Mesenchymal stem cell (in vitro differentiated cells and primary cell): ENCODE data around the gene SEMA3B.

Experiments
- DNase-seq: peaks from one replicate; pipeline ENCODE4 v3.0.0-alpha.2; 2013
- H2AFZ ChIP-seq: one replicate; pipeline ENCODE4 v1.6.1; 2013; ENCODE audit warnings: low read depth, mild to moderate bottlenecking, control low read depth, inconsistent platforms, low read length, moderate library complexity
- H2AK5ac ChIP-seq: 2 replicates; pipeline ENCODE4 v1.6.1; 2013; ENCODE audit warnings: low read length, moderate library complexity, mild to moderate bottlenecking, inconsistent platforms; ENCODE audit not compliant: severe bottlenecking
- H2BK120ac ChIP-seq: one replicate; pipeline ENCODE4 v1.6.1; 2013; ENCODE audit warnings: low read depth, mild to moderate bottlenecking, inconsistent platforms, low read length, moderate library complexity
- H2BK12ac ChIP-seq, 2 experiments: one replicate each; pipeline ENCODE4 v1.6.1; 2013; ENCODE audit warnings: inconsistent platforms in 2 of 2, low read length in 2 of 2, mild to moderate bottlenecking in 2 of 2, moderate library complexity in 2 of 2, control low read depth in 1 of 2
- H2BK15ac ChIP-seq: one replicate; pipeline ENCODE4 v1.6.1; 2013; ENCODE audit warnings: mild to moderate bottlenecking, low read depth, inconsistent platforms; ENCODE audit not compliant: poor library complexity, severe bottlenecking
- H2BK5ac ChIP-seq: 2 replicates; pipeline ENCODE4 v1.6.1; 2013; ENCODE audit warnings: low read depth, mild to moderate bottlenecking, low read length, control low read depth, inconsistent platforms; ENCODE audit not compliant: poor library complexity, severe bottlenecking
- H3K14ac ChIP-seq, 2 experiments: one replicate each; pipeline ENCODE4 v1.6.1; 2013; ENCODE audit warnings: inconsistent platforms in 2 of 2, low read length in 2 of 2, control low read depth in 1 of 2, mild to moderate bottlenecking in 1 of 2, moderate library complexity in 1 of 2
- H3K18ac ChIP-seq, 2 experiments: one replicate each; pipeline ENCODE4 v1.6.1; 2013; ENCODE audit warnings: inconsistent platforms in 2 of 2, low read length in 2 of 2, control low read depth in 1 of 2, low read depth in 1 of 2, mild to moderate bottlenecking in 1 of 2
- H3K23ac ChIP-seq, 2 experiments: one replicate each; pipeline ENCODE4 v1.6.1; 2013; ENCODE audit warnings: inconsistent platforms in 2 of 2, low read length in 2 of 2, mild to moderate bottlenecking in 2 of 2, moderate library complexity in 2 of 2, control low read depth in 1 of 2
- H3K27ac ChIP-seq: 2 replicates; pipeline ENCODE4 v1.5.1; 2013; ENCODE audit warnings: mild to moderate bottlenecking, moderate library complexity, low read length, control low read depth, inconsistent platforms; ENCODE audit not compliant: poor library complexity, severe bottlenecking
- H3K27me3 ChIP-seq, 2 experiments: 2 replicates each; pipeline versions ENCODE4 v1.6.1 to v1.7.0; 2013; ENCODE audit warnings: low read length in 2 of 2, mild to moderate bottlenecking in 2 of 2, moderate library complexity in 2 of 2, control low read depth in 1 of 2, inconsistent platforms in 1 of 2; ENCODE audit not compliant: control insufficient read depth in 1 of 2, insufficient read depth in 1 of 2
- H3K36me3 ChIP-seq, 2 experiments: 2 replicates each; pipeline versions ENCODE4 v1.6.1 to v1.7.0; 2013; ENCODE audit warnings: low read length in 2 of 2, control low read depth in 1 of 2, inconsistent platforms in 1 of 2, low read depth in 1 of 2, mild to moderate bottlenecking in 1 of 2; ENCODE audit not compliant: insufficient read depth in 2 of 2, control insufficient read depth in 1 of 2
- H3K4ac ChIP-seq, 2 experiments: one replicate each; pipeline ENCODE4 v1.6.1; 2013; ENCODE audit warnings: inconsistent platforms in 2 of 2, low read length in 2 of 2, mild to moderate bottlenecking in 2 of 2, moderate library complexity in 2 of 2, control low read depth in 1 of 2, low read depth in 1 of 2
- H3K4me1 ChIP-seq: 2 replicates; pipeline ENCODE4 v1.6.1; 2013; ENCODE audit warnings: low read depth, low read length, control low read depth; ENCODE audit not compliant: control insufficient read depth, insufficient read depth
- H3K4me2 ChIP-seq: 2 replicates; pipeline ENCODE4 v1.6.1; 2013; ENCODE audit warnings: low read length, mild to moderate bottlenecking, inconsistent platforms; ENCODE audit not compliant: poor library complexity, severe bottlenecking
- H3K4me3 ChIP-seq, 2 experiments: 2 replicates each; pipeline versions ENCODE4 v1.5.1 to v1.7.0; 2013; ENCODE audit warnings: low read length in 2 of 2, mild to moderate bottlenecking in 2 of 2, control low read depth in 1 of 2, low read depth in 1 of 2; ENCODE audit not compliant: insufficient read depth in 1 of 2
- H3K79me1 ChIP-seq: replicated peaks from 2 replicates; pipeline ENCODE4 v1.6.1; 2013; ENCODE audit warnings: mild to moderate bottlenecking, control low read depth, low read length, inconsistent platforms; ENCODE audit not compliant: poor library complexity, severe bottlenecking
- H3K9ac ChIP-seq: 2 replicates; pipeline ENCODE4 v1.7.0; 2013; ENCODE audit warnings: mild to moderate bottlenecking, low read length, moderate library complexity
- H3K9me3 ChIP-seq: 2 replicates; pipeline ENCODE4 v1.7.0; 2013; ENCODE audit warnings: mild to moderate bottlenecking, low read length; ENCODE audit not compliant: control insufficient read depth
- H4K8ac ChIP-seq: one replicate; pipeline ENCODE4 v1.6.1; 2013; ENCODE audit warnings: inconsistent platforms, mild to moderate bottlenecking, low read length, moderate library complexity
- H4K91ac ChIP-seq: one replicate; pipeline ENCODE4 v1.6.1; 2013; ENCODE audit warnings: mild to moderate bottlenecking, low read length, inconsistent platforms
- WGBS: methylation state at CpG from one replicate; pipeline ENCODE4 v1.1.7; 2013; ENCODE audit warnings: mixed read lengths; 5-methylcytosine and 5-hydroxymethylcytosine counted together

SEMA3B gene

DNA sequence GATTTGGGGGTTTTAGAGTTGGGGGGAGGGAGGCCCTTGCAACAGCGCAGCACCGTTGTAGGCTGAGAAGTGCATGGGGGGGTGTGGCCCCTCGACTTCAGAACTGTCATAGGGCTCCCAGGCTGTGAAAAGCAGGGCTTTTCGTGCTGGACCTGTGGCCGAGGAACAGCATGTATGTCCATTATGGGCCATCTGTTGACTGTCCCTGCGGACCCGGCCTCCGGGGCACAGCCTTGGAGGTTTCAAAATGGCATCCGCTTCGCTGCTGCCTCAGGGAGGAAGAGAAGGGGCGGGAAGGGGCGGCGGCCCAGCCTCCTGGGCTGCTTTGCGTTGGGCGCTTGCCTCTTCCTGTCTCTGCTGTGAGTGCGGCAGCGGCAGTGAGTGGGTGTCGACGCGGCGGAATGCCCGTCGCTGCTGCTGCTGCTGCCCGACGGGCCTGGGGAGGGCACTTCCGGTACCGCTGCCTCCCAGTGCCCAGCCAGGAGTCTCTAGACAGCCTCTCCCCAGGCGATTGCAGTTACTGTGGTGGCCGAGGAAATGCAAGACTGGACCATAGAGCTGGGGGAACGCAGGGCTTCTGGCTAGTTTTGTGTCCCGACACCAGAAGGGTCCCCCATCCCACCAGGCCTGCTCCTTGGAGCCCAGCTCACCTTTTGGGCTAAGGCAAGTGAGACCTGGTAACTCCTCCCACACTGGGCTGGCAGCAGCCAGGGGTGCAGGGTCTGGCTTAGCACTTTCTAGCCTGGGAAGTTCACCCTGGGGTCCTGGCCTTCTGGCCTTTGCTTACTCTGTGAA, 31.0 kb upstream of the SEMA3B start:
- 2% methylated on average over 31 of the region's 31 CpGs for WGBS
- Histone ChIP-seq H4K91ac (peak overlapping the region; percentile 66), H3K79me1 (peaks cover 6% of the 10 kb centered on the region), H3K36me3 (peaks cover 18 to 36% of the 10 kb centered on the region in 2 experiments), H3K4ac (peak overlapping the region; percentile 83 to 95), H2BK120ac (peak overlapping the region; percentile 69), H3K23ac (peak overlapping the region in 1 of 2 experiments; percentile 96), H3K4me1 (peaks cover 48% of the 10 kb centered on the region), H3K27ac (peak overlapping the region; percentile 92), H2BK12ac (peak overlapping the region in 1 of 2 experiments; percentile 6), H4K8ac (peak overlapping the region; percentile 91), H3K27me3 (no peaks in the 10 kb centered on the region), H2AK5ac (peak overlapping the region; percentile 42), H3K9me3 (no peaks in the 10 kb centered on the region), H2AFZ (no peak overlapping the region), H3K4me3 (peak overlapping the region; percentile 88 to 100), H3K14ac (peak overlapping the region in 1 of 2 experiments; percentile 98), H3K9ac (peak overlapping the region; percentile 96), H3K4me2 (peak overlapping the region; percentile 95), H2BK5ac (peak overlapping the region; percentile 74), H3K18ac (peak overlapping the region; percentile 92 to 97), H2BK15ac (no peak overlapping the region)
- DNase-seq = peak; percentile 88

DNA sequence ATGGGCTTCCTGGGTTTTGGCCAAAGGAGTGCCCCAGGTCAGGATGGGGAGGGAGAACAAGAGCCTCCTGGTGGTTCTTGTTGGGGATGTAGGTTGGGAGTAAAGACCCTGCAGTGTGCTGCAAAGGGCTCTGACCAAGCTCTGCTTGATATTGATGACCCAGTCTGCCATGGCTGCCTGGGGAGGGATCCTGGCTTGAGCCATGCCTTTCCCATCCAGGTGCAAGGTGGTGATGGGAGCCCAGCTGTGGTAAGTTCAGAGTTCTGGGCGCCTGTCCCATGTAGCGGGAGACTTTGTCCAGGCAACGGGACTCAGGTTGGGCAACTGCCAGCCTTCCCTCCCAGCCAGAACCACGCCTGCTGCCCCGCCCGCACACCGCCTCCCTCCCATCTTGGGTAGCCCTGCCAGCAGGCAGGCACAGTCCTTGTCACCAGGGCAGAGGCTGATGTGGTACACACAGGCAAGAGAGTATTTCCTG, 30.4 kb upstream of the SEMA3B start:
- WGBS = 91% methylated on average over 7 of the region's 7 CpGs
- Histone ChIP-seq H3K36me3 (peaks cover 21 to 38% of the 10 kb centered on the region in 2 experiments), H3K27me3 (no peaks in the 10 kb centered on the region), H3K4ac (peak overlapping the region in 1 of 2 experiments; percentile 95), H3K4me3 (peak overlapping the region; percentile 88 to 100), H4K8ac (peak overlapping the region; percentile 73), H3K4me1 (peaks cover 54% of the 10 kb centered on the region), H2BK5ac (no peak overlapping the region), H3K9ac (peak overlapping the region; percentile 96), H2BK120ac (peak overlapping the region; percentile 69), H3K27ac (peak overlapping the region; percentile 72), H2BK12ac (peak overlapping the region; percentile 6 to 37), H2BK15ac (no peak overlapping the region), H3K79me1 (peaks cover 6% of the 10 kb centered on the region), H2AFZ (no peak overlapping the region), H3K14ac (peak overlapping the region in 1 of 2 experiments; percentile 91), H3K18ac (peak overlapping the region; percentile 68 to 79), H3K4me2 (peak overlapping the region; percentile 63), H2AK5ac (peak overlapping the region; percentile 7), H3K9me3 (no peaks in the 10 kb centered on the region), H4K91ac (peak overlapping the region; percentile 64), H3K23ac (no peak overlapping the region)
- DNase-seq = no peak

DNA sequence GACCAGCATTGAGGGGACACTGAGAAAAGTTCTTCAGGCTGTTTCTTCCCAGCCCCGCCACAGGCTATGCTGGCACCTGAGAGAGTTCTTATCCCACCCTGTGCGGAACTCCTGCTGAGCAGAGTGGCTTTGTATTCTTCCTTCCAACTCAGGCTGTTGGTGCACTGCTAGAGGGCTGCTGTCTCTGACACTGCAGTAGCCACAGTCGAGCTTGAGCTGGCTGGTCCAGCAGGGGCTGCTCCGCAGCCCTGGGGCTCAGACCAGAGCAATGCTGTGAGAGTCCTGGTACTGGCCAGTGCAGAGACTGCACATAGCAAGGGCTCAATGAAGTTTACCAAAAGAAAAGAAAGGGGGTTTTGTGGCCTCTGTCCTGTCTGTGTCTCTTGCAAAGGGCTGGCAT, 29.3 kb upstream of the SEMA3B start:
- Histone ChIP-seq H2BK15ac (peak overlapping the region; percentile 21), H3K36me3 (peaks cover 29 to 45% of the 10 kb centered on the region in 2 experiments), H3K4ac (no peak overlapping the region), H2AFZ (no peak overlapping the region), H2BK120ac (no peak overlapping the region), H4K8ac (no peak overlapping the region), H2AK5ac (no peak overlapping the region), H3K27me3 (no peaks in the 10 kb centered on the region), H3K4me2 (no peak overlapping the region), H3K18ac (no peak overlapping the region), H4K91ac (no peak overlapping the region), H3K14ac (no peak overlapping the region), H3K79me1 (peaks cover 4% of the 10 kb centered on the region), H3K4me3 (no peak overlapping the region), H2BK12ac (no peak overlapping the region), H3K9me3 (no peaks in the 10 kb centered on the region), H3K9ac (peak overlapping the region; percentile 96), H2BK5ac (no peak overlapping the region), H3K23ac (no peak overlapping the region), H3K27ac (no peak overlapping the region), H3K4me1 (peaks cover 58% of the 10 kb centered on the region)
- 83% methylated on average over 4 of the region's 4 CpGs for WGBS
- DNase-seq = no peak

DNA sequence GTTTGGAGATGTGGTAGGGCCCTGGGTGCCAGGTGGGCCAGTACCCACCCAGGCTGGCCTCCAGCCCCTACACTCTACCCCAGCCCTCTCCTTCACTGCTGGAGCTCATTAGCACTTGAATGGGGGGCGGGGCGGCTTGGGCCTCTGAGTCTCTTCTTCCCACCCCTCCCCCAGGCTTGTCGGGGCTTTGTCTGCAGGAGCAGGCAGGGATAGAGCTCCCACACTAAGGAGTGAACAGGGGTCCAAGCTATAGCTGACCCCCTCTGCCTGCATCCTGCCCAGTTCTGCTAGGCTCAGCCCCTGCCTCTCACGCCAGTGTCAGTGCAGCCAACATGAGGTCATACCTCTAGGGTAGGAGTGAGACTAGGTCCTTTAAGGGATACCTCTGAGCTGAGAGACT, 27.8 kb upstream of the SEMA3B start:
- WGBS = 56% methylated on average over 4 of the region's 4 CpGs
- Histone ChIP-seq H4K91ac (no peak overlapping the region), H2BK120ac (no peak overlapping the region), H3K23ac (no peak overlapping the region), H2BK12ac (peak overlapping the region in 1 of 2 experiments; percentile 39), H3K4ac (peak overlapping the region in 1 of 2 experiments; percentile 10), H3K36me3 (peaks cover 33 to 55% of the 10 kb centered on the region in 2 experiments), H2AFZ (no peak overlapping the region), H2AK5ac (no peak overlapping the region), H3K27ac (no peak overlapping the region), H2BK15ac (no peak overlapping the region), H3K9me3 (no peaks in the 10 kb centered on the region), H3K27me3 (no peaks in the 10 kb centered on the region), H3K18ac (peak overlapping the region in 1 of 2 experiments; percentile 44), H3K4me2 (no peak overlapping the region), H3K14ac (no peak overlapping the region), H4K8ac (no peak overlapping the region), H3K79me1 (no peaks in the 10 kb centered on the region), H3K4me1 (peaks cover 62% of the 10 kb centered on the region), H3K4me3 (no peak overlapping the region), H3K9ac (no peak overlapping the region), H2BK5ac (no peak overlapping the region)
- DNase-seq = no peak
